Measurements from ENCODE around the gene CEP70.
"Not testable (repeated sequence)": the region's sequence is repeated elsewhere in the genome, so short reads cannot be mapped to it uniquely, and the experiment has no call there.

Gene CEP70

GRCh38 chr3:138625707-138626365 lies 31.8 kb upstream of the CEP70 start:
- peak; percentile 5 for DNase-seq (ENCODE audit: low read depth)
- no peak overlapping the region for H3K4me3 ChIP-seq (ENCODE audit: low read length)
- TF ChIP-seq, protein P1, sequence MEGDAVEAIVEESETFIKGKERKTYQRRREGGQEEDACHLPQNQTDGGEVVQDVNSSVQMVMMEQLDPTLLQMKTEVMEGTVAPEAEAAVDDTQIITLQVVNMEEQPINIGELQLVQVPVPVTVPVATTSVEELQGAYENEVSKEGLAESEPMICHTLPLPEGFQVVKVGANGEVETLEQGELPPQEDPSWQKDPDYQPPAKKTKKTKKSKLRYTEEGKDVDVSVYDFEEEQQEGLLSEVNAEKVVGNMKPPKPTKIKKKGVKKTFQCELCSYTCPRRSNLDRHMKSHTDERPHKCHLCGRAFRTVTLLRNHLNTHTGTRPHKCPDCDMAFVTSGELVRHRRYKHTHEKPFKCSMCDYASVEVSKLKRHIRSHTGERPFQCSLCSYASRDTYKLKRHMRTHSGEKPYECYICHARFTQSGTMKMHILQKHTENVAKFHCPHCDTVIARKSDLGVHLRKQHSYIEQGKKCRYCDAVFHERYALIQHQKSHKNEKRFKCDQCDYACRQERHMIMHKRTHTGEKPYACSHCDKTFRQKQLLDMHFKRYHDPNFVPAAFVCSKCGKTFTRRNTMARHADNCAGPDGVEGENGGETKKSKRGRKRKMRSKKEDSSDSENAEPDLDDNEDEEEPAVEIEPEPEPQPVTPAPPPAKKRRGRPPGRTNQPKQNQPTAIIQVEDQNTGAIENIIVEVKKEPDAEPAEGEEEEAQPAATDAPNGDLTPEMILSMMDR (conservative IDR thresholded peaks at IDR 0.05; ENCODE audit: low read length) = no peak

- H3K4me3 ChIP-seq (ENCODE audit: low read length) = no peak overlapping the region
- TF ChIP-seq, protein P1 (conservative IDR thresholded peaks at IDR 0.05; ENCODE audit: low read length) = no peak
- no peak for DNase-seq (ENCODE audit: low read depth)
Measured at GRCh38 chr3:138624518-138624917, 30.5 kb upstream of the CEP70 start.

GRCh38 chr3:138620431-138620830 lies 26.4 kb upstream of the CEP70 start:
- no peak overlapping the region for H3K4me3 ChIP-seq (ENCODE audit: low read length)
- TF ChIP-seq, protein P1 (conservative IDR thresholded peaks at IDR 0.05; ENCODE audit: low read length) = no peak
- DNase-seq (ENCODE audit: low read depth) = no peak

- DNase-seq (ENCODE audit: low read depth) = no peak
- TF ChIP-seq, protein P1 (conservative IDR thresholded peaks at IDR 0.05; ENCODE audit: low read length) = no peak
- no peak overlapping the region for H3K4me3 ChIP-seq (ENCODE audit: low read length)
Measured at GRCh38 chr3:138615462-138615861, 21.4 kb upstream of the CEP70 start.

DNA sequence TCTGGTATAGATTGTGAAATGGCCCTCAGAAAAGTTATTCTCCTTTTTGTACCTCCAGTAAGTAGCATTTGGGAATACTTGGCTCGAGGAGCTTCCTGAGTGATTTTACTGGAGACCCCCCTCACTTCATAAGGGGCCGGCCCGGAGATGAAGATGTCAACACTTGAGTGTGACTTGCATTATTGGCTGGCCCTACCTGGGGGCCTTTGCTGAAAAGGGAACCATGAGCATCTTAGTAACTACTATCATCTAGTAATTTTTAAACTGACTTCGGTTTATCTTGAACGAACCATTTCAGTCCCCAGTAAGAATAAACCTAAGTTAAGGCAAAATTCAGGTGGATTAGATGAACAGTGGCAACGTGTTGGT lies 15.8 kb upstream of the CEP70 start:
- H3K4me3 ChIP-seq (ENCODE audit: low read length) = peak overlapping the region; percentile 76
- TF ChIP-seq, protein P1 (conservative IDR thresholded peaks at IDR 0.05; ENCODE audit: low read length) = no peak

DNA sequence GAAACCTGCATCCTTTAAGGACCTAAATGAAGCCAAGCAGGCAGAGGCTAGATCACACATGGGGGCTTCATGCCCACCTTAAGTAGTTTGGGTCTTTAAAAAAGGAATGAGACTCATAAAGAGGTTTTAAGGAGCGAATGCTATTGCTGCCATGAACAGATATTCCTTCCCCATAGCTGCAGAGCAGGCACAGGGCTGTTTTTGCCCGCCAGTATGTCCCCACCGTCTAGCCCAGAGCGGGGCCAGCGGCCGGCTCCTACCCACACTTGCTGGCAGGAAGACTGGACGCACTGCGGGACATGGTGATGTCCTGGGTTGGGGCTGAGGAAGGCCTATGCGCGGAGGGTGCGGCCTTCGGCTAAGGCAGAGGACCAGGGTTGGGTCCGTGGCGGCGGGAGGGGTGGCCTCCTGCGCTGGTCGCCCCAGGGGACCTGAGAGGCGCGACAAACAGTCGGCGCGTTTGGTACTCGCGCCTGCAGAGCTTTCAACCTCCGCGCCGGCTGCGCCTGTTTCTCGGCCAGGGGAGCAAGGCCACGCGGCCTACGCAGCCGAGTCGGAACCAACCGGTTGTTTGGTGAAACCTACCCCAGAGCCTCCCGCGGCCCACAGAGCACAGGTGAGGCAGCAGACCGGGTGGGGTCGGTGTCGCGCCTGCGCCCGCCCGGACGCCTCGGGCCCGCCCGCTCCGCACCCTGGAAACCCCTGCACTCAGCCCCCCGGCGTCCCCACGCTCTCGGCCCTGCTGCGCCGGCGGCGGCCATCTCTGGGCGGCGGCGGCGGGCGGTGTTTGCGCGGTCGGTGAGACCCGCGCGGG lies 14.5 kb upstream of the CEP70 start, which contains the start of gene FAIM:
Gene FAIM, plus strand, starts transcription at position 450 of the 814 bp plus-strand sequence. CDS start 10,956 bp downstream, outside the sequence.
- H3K4me3 ChIP-seq (ENCODE audit: low read length) = peak within 1 kb of the TSS; percentile 76
- DNase-seq (ENCODE audit: low read depth) = peak; percentile 76
- TF ChIP-seq, protein P1 (conservative IDR thresholded peaks at IDR 0.05; ENCODE audit: low read length) = no peak

More for the DNA sequence above, 15.8 kb upstream of the CEP70 start:
- no peak for DNase-seq (ENCODE audit: low read depth)

DNA sequence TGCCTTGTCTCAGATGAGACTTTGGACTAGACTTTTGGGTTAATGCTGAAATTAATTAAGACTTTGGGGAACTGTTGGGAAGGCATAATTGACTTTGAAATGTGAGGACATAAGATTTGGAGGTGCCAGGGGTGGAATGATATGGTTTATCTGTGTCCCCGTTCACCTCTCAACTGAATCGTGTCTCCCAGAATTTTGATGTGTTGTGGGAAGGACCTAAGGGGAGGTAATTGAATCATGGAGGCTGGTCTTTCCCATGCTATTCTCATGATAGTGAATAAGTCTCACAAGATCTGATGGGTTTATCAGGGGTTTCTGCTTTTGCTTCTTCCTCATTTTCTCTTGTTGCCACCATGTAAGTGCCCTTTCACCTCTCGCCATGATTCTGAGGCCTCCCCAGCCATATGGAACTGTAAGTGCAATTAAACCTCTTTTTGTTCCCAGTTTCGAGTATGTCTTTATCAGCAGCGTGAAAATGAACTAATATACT lies 10.1 kb upstream of the CEP70 start:
- DNase-seq (ENCODE audit: low read depth); H3K4me3 ChIP-seq (ENCODE audit: low read length): not testable (repeated sequence)

- DNase-seq (ENCODE audit: low read depth); H3K4me3 ChIP-seq (ENCODE audit: low read length): not testable (repeated sequence)
Measured at GRCh38 chr3:138601661-138602060, 7.6 kb upstream of the CEP70 start.

Data from AG10803 (cell line).